D341Med (cell line): ENCODE results near the gene STX11.

Experiments used
- DNase-seq: peaks from one replicate; pipeline ENCODE4 v3.0.0; 2012; ENCODE audit warnings: low spot score

STX11 gene

DNA sequence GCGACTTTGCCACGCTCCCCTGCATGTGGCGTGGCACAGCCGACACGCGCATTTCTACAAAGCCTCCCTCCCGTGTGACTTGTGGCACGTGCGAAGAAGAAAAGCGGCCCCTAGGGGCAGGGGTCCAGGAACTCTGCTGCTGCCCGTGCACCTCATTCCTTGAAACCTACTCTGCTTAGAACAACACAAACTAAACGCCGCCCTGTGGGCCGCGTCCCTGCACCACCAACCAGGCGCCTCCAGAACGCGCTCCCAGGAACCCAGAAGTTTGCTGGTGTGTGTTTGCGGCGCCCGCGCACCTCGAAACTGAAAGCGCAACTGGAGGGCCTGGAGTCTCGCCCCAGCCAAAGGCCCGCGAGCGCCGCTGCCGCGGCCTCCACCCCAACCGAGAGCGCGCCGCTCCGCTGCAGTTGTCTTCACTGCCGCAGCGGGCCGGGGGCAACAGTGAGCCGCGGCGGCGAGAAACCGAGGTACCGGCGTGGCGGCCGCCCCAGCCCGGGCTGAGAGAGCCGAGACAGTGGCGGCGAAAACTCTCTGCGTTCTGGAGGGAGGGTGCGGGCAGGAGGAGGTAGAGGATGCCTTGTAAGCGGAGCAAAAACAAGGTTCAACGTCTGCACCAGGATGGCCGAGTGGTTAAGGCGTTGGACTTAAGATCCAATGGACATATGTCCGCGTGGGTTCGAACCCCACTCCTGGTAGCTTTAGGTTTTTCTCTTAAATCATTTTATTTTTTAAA is 65.8 kb downstream of the STX11 start:
- peak; percentile 92 for DNase-seq

- DNase-seq = peak; percentile 76
Observed at GRCh38 chr6:144216668-144217218, 66.4 kb downstream of the STX11 start.

GRCh38 chr6:144217264-144217663 is 66.9 kb downstream of the STX11 start:
- DNase-seq = no peak

DNA sequence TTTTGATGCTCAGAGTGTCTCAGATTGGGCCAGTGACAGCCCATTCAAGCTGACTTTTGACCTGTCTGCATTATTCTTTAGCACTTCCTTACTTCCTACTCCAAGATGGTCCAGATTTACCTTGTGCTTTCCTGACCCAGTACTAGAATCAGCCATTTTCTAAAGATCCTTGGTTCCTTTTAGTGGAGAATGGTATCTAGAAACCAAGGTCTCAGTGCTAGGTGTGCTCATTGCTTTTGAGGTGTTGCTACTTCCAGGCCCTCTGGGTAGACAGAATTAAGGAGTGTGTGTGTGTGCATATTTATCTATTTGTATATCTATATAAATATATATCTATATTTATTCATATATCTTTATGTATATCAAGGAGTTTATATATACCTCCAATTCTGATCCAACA is 67.5 kb downstream of the STX11 start:
- DNase-seq = no peak

DNA sequence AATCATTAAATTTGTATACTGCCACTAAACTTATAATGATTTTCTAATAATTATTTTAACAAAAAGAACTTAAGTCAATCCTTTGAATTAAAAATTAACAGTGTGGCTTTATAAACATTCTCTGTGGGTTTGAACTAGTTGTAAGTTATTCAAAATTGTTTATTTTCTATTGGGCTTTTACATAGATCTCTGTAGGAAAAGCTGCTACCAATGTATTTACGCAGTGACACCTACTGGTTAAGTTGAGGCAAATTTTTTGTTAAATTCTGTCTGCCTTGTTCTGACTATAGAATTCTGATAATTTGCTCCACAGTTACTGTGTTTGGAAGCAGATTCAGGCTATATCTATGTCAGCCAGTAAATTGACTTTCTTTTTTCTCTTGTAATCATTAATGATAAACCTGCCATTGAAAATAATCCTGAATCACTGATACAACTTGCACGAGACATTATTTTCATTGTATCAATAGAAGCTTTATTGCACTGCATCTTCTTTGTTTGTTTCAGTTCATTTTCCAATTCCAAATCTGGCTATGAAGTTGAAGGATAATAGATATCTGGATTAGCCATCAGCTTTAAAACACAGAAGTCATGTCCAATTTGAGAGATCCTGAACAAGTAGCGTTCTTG is 68.9 kb downstream of the STX11 start:
- no peak for DNase-seq

DNA sequence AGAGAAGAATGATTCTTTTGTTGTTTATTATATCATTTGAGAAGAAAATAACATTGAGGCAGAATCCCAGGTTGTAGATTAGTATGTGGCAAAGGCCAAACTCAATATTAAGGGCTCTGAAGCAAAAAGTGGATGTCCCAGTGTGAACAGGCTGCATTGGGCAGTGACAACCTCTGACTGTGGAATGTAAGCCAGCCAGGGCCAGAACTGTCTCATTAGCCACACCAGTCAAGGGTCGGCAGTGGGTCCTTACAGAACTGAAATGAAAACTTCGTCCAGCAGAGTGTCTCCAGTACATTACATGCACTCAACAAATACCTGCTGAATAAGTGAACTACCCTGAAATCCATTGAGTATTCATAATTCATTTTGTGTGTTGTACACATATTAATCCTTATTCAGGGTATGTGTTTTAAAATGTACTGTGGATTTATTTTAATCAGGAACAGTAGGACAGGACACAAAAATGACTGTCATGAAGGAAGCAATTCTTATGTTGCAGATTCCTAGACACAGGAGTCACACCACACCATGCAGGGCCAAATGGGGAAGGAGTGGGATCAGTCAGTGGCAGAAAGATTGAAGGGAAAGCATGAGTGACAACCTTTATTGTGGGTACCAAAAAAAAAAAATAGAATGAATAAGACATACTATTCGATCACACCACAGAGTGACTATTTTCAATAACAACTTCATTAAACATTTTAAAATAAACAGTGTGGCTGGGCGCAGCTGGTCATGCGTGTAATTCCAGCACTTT is 69.9 kb downstream of the STX11 start:
- DNase-seq = no peak

DNA sequence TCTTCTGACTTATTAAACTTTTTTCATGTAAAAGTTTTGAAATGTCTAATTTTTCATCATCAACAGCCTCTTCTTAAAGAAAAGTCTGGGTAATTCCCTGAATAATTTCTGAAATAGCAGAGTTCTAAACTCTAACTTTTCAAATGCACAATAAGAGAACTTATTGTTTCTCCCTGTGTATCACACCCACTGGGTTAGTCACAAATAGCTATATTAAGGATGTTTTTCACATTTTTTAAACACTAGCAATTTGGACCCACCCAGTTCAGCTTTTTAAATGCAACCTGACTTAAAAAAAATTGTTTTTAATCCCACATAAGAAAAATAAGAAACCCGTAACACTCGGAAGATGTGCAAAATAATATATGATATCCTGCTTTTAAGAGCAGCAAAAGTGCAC is 73.4 kb downstream of the STX11 start:
- no peak for DNase-seq

- no peak for DNase-seq
Observed at GRCh38 chr6:144231721-144232120, 81.4 kb downstream of the STX11 start.

DNA sequence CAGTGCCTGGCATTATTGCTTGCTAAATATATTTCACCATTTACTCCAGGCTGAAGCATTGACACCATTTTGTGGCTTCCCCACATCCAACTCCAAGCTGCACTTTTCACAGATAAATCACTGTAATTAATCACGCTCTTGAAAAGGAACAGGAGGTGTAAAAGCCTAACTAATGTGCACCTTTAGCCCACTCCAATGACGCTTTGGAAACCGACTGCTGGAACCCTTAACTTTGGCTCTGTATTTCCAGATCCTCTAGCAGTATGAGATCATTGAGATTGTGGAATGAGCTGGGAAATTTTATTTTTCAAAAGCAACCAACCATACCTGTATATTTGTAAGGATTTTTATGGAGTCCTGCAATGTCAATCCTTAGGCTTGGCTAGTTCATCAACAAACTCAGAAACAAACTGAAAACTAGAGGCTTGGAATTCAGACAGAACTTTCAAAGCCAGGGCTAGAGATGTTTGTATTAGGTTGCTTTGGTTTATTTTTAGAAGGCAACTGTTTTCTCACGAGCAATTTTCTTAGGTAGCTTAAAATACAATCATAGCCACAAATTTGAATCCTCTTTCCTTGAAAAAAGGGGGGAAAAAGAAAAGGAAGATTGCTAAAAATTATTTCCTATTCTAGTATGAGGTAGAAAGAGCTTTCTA is 82.0 kb downstream of the STX11 start:
- DNase-seq = no peak

GRCh38 chr6:144232832-144233230 is 82.5 kb downstream of the STX11 start:
- no peak for DNase-seq

DNA sequence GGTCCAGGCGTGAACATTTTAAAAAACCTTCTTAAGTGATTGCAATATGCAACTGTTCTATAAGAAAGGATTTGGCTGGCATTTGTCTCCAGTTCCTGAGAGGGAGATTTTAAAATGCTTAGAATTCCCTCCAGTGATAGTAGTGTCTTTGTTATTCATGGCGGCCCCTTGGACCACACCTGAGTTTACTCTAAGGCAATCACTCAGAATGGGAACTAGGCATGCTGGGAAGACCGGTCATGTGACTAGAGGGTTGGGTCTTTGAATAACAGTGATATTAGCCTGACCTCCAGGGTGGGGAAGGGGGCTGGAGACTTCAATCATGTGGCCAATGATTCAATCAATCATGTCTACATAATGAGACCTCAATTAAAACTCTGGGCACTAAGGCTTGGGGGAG is 84.1 kb downstream of the STX11 start:
- DNase-seq = no peak

- DNase-seq = no peak
Observed at GRCh38 chr6:144234935-144235334, 84.6 kb downstream of the STX11 start.
